MM.1S (cell line): ENCODE results near the gene NABP2.

Experiments
- CTCF ChIP-seq: fragments of 300-600 bp; sonication (generic); IDR thresholded peaks from 2 replicates; pipeline ENCODE4 v1.5.1; 2016; ENCODE audit warnings: antibody characterized with exemption, low read length, mixed read lengths
- EZH2 ChIP-seq: fragments of 300-600 bp; sonication (generic); optimal IDR thresholded peaks from 2 replicates; pipeline ENCODE3; 2017; ENCODE audit warnings: low read depth, mild to moderate bottlenecking, antibody characterized with exemption, low read length, mixed read lengths

DNA sequence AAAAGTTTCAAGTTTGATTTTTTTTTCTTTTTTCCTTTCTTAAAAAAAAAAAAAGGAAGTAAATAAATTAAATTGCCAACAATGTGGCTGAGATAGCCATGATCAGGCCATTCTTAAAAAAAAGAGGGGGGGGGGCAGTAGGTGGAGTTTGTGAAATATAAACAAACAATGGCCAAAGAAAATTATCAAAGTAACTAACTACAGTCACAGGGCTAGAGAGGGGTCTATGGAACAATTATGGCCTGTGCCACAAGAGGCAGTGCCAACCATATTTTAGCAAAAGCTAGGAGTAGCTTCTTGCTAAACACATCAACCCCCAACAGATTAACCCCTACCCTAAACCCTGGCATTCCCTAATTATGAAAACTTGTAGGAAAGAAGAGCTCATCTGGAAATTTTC lies 18.7 kb upstream of the NABP2 start:
- TF ChIP-seq CTCF (no peak), EZH2 (no peak)
